SK-N-MC (cell line): Measurements from ENCODE around the gene CDS2.

Experiments used
- DNase-seq: peaks from one replicate; pipeline ENCODE4 v3.0.0-alpha.2; 2011; ENCODE audit warnings: low read depth, low spot score
- H3K27ac ChIP-seq: fragments of 200-600 bp; sonication (generic); 2 replicates; pipeline ENCODE4 v1.5.1; 2016; ENCODE audit warnings: mixed run types
- H3K36me3 ChIP-seq: fragments of 200-600 bp; sonication (generic); 2 replicates; pipeline ENCODE4 v1.6.1; 2017; ENCODE audit warnings: antibody characterized with exemption, low read length, mixed read lengths; ENCODE audit not compliant: insufficient read depth
- H3K4me3 ChIP-seq: fragments of 200-600 bp; sonication (generic); 2 replicates; pipeline ENCODE4 v1.5.1; 2016
- H3K9ac ChIP-seq: fragments of 200-600 bp; sonication (generic); 2 replicates; pipeline ENCODE4 v1.8.0; 2017; ENCODE audit warnings: mixed run types, mixed read lengths; ENCODE audit not compliant: insufficient read length
- H3K9me3 ChIP-seq: fragments of 200-600 bp; sonication (generic); 2 replicates; pipeline ENCODE4 v1.6.1; 2017; ENCODE audit warnings: low read depth, mild to moderate bottlenecking, antibody characterized with exemption, low read length, moderate library complexity, mixed read lengths
- EZH2 ChIP-seq: fragments of 200-600 bp; sonication (generic); IDR thresholded peaks from one replicate; pipeline ENCODE4 v1.6.1; 2017; ENCODE audit warnings: antibody characterized with exemption
- FOXP2 ChIP-seq: optimal IDR thresholded peaks from 2 replicates; pipeline ENCODE3; 2011; ENCODE audit warnings: mild to moderate bottlenecking, moderate library complexity; ENCODE audit not compliant: insufficient read depth; ENCODE audit errors: extremely low read length, control extremely low read depth
- POLR2AphosphoS5 ChIP-seq: IDR thresholded peaks from 2 replicates; pipeline ENCODE4 v1.6.1; 2012; ENCODE audit warnings: mild to moderate bottlenecking, low read depth, low read length, borderline replicate concordance

CDS2 gene

GRCh38 chr20:5153152-5153467 is 26.3 kb downstream of the CDS2 start:
- DNase-seq: no peak
- Histone ChIP-seq H3K36me3 (no peaks in the 10 kb centered on the region), H3K4me3 (no peak overlapping the region), H3K9me3 (no peaks in the 10 kb centered on the region), H3K9ac (no peak overlapping the region), H3K27ac (no peak overlapping the region)
- TF ChIP-seq FOXP2: no peak

DNA sequence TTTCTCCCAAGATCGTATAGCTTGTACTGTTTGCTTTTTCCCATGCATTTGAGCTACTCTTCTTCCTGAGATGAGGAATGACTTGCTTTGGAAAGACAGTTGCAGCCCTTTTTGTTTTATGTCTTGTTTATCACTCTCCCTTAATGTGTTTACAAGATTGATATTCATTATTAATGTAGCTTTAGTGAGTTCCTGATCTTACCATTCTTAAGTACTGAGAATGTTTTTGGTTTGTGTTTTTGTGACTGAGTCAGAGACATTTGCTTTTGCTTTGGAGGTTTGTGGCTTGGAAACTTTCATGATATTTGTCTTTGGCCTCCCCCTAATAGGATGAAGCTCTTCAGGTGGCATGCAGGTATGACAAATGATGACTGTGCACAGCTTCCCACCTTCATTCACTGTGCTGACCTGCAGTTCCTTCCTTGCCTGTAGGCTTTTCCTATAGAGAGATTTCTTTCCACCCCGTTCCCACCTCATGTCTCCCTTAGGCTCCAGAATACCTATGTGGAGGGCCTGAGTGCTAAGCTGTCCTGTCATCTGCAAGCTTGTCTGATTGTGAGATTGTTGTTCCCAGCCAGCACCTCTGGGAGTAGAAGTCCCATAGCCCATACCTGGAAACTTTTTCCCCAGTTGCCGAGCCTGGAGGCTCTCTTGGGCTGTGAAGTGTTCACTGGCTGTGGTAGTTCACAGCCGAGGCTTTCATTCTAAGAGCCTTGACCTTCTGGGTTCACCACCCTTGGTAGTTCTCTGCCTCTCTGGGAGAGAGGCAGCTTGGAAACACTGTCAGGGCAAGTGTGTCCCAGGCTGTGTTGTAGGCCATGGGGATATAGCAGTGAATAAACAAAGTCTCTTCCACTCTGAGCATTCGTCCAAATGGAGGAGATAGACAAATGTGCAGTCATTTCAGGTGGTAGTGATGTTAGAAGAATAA is 27.1 kb downstream of the CDS2 start:
- Histone ChIP-seq H3K9ac (no peak overlapping the region), H3K27ac (no peak overlapping the region), H3K4me3 (no peak overlapping the region), H3K36me3 (no peaks in the 10 kb centered on the region), H3K9me3 (no peaks in the 10 kb centered on the region)
- no peak for DNase-seq
- no peak for TF ChIP-seq EZH2
- TF ChIP-seq POLR2AphosphoS5: no peak
- no peak for TF ChIP-seq FOXP2

DNA sequence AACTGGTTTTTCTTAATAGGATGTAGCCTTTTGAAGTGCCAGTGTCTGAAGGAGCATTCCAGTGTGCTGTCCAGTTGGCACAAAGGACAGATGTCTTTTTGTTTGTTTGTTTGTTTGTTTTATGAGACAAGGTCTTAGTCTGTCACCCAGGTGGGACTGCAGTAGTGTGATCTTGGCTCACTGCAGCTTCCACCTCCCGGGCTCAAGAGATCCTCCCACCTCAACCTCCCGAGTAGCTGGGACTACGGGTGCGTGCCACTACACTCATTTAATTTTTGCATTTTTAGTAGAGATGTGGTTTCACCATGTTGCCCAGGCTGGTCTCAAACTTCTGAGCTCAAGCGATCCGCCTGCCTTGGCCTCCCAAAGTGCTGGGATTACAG is 27.7 kb downstream of the CDS2 start:
- Histone ChIP-seq H3K36me3 (no peaks in the 10 kb centered on the region), H3K9ac (no peak overlapping the region), H3K9me3 (no peaks in the 10 kb centered on the region), H3K27ac (no peak overlapping the region), H3K4me3 (no peak overlapping the region)
- DNase-seq: no peak
- TF ChIP-seq FOXP2: no peak
- TF ChIP-seq POLR2AphosphoS5: no peak
- TF ChIP-seq EZH2: no peak

GRCh38 chr20:5155404-5155803 is 28.6 kb downstream of the CDS2 start:
- DNase-seq: no peak
- Histone ChIP-seq H3K9ac (no peak overlapping the region), H3K27ac (no peak overlapping the region), H3K9me3 (no peaks in the 10 kb centered on the region), H3K4me3 (no peak overlapping the region), H3K36me3 (no peaks in the 10 kb centered on the region)
- TF ChIP-seq EZH2 (no peak), POLR2AphosphoS5 (no peak), FOXP2 (no peak)

GRCh38 chr20:5156675-5157448 is 30.1 kb downstream of the CDS2 start:
- no peak for DNase-seq
- Histone ChIP-seq H3K27ac (no peak overlapping the region), H3K9me3 (no peaks in the 10 kb centered on the region), H3K4me3 (no peak overlapping the region), H3K36me3 (no peaks in the 10 kb centered on the region), H3K9ac (no peak overlapping the region)
- TF ChIP-seq POLR2AphosphoS5 (no peak), EZH2 (no peak), FOXP2 (no peak)

DNA sequence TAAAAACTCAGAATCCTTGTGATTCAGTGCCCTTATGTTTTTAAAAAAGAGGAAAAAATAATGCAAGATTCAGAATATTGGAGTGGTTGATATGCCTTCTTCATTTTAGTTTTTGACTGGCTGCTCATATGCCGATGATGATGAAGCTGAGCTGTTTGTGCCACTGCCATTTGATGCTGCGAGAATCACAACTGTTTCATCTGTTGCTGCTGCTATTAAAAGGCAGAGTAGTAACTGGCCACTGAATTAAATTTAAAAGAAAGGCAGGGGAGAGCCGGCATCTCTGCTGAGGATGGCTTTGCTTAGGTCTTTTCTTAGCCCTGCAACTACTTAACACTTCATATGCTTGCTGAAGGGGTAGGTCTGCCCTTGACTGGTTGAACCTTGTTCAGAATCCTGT is 33.1 kb downstream of the CDS2 start:
- no peak overlapping the region for H3K4me3 ChIP-seq
- DNase-seq: no peak
- H3K9ac ChIP-seq: no peak overlapping the region
- H3K36me3 ChIP-seq: no peaks in the 10 kb centered on the region
- no peak overlapping the region for H3K27ac ChIP-seq
- H3K9me3 ChIP-seq: no peaks in the 10 kb centered on the region
- TF ChIP-seq FOXP2 (no peak), EZH2 (no peak), POLR2AphosphoS5 (no peak)

- Histone ChIP-seq H3K36me3 (no peaks in the 10 kb centered on the region), H3K9ac (no peak overlapping the region), H3K4me3 (no peak overlapping the region), H3K9me3 (no peaks in the 10 kb centered on the region), H3K27ac (no peak overlapping the region)
- no peak for TF ChIP-seq FOXP2
- no peak for TF ChIP-seq EZH2
- no peak for TF ChIP-seq POLR2AphosphoS5
- DNase-seq: no peak
Observed at GRCh38 chr20:5160882-5161281, 34.1 kb downstream of the CDS2 start.

GRCh38 chr20:5161536-5162164 is 34.8 kb downstream of the CDS2 start:
- H3K27ac ChIP-seq: no peak overlapping the region
- DNase-seq: no peak
- H3K4me3 ChIP-seq: no peak overlapping the region
- H3K36me3 ChIP-seq: no peaks in the 10 kb centered on the region
- TF ChIP-seq EZH2 (no peak), FOXP2 (no peak), POLR2AphosphoS5 (no peak)
- no peaks in the 10 kb centered on the region for H3K9me3 ChIP-seq
- no peak overlapping the region for H3K9ac ChIP-seq
